GM18505 (cell line): ENCODE data around the gene ABCE1.

Experiments used
- ATAC-seq: cut with Tn5 transposase; IDR thresholded peaks from one replicate; pipeline ENCODE4 v1.9.1; 2021; ENCODE audit not compliant: unreplicated experiment
- POLR2A ChIP-seq: IDR thresholded peaks from 4 replicates; pipeline ENCODE4 v1.6.1; 2011; ENCODE audit warnings: borderline replicate concordance; ENCODE audit not compliant: insufficient read depth, insufficient read length; ENCODE audit errors: extremely low read depth

The ABCE1 gene

GRCh38 chr4:145148980-145149379, 50.9 kb downstream of the ABCE1 start:
- no peak for ATAC-seq
- TF ChIP-seq POLR2A, result no peak

GRCh38 chr4:145153181-145153903, 55.2 kb downstream of the ABCE1 start:
- no peak for TF ChIP-seq POLR2A
- ATAC-seq, result no peak

DNA sequence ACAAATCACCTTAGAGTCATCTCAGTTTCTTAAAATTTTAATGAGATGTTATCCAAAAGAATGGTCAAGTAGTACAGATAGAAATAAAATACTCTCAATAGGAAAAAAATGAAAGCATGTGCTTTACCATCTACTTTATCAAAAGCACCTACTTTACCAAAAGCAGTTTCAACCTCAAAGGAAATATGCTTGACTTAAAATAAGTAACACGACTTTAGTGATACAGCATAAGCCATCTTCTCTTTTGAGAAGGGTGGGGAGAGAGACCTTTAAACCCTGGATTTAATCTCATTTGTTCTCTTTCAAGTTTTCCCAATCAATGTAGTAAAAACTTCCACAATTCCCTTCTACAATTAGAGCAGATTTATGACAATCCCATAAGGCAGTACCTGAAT, 55.8 kb downstream of the ABCE1 start:
- no peak for TF ChIP-seq POLR2A
- no peak for ATAC-seq

DNA sequence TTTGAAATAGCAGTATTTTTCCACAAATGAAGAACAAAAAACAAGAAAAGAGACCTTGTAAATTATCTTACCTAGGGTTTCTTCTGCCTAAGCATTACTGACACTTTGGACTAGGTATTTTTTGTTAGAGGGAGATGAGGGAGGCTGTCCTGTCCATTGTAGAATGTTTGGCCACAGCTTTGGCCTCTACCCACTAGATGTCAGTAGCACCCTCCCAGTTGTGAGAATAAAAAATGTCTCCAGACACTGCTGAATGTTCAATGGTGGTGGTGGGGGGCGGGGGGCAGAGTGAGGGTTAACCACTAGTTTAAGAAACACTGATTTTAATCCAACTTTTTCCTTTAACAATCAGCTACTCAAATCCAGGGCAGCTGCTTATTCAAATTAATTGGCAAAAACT, 56.5 kb downstream of the ABCE1 start:
- no peak for TF ChIP-seq POLR2A
- no peak for ATAC-seq

DNA sequence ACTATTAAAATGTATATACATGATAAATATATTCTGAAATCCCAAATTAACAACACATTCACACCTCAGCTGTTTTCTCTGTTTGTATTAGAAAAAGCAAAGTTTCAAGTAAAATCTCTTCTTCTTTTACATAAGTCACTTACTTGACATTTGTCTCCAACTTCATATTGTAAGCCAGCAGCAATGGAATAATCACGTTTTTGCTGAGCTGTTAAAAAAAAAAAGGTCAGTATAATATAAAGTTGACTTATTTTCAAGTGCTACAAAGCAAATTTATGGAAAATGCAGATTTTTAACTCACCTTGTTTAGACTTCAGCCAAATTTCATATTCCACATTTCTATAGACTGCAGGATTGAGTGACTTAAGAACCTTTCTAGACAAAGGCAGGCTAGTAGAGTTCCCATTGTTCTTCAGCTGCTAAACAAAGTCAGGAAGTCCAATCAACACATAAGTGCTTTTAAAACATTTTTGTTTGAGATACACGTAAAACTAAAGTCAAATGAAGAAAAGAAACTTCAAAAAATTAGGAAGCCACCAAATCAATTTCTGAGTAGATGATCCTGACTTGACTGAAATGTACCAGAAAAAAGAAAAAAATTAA, 57.3 kb downstream of the ABCE1 start:
- no peak for TF ChIP-seq POLR2A
- no peak for ATAC-seq

- ATAC-seq, result no peak
- no peak for TF ChIP-seq POLR2A
Observed at GRCh38 chr4:145156986-145157385, 58.9 kb downstream of the ABCE1 start.

- TF ChIP-seq POLR2A, result no peak
- no peak for ATAC-seq
Observed at GRCh38 chr4:145161549-145161948, 63.4 kb downstream of the ABCE1 start.

GRCh38 chr4:145167887-145168286, 69.8 kb downstream of the ABCE1 start:
- ATAC-seq, result no peak
- no peak for TF ChIP-seq POLR2A

DNA sequence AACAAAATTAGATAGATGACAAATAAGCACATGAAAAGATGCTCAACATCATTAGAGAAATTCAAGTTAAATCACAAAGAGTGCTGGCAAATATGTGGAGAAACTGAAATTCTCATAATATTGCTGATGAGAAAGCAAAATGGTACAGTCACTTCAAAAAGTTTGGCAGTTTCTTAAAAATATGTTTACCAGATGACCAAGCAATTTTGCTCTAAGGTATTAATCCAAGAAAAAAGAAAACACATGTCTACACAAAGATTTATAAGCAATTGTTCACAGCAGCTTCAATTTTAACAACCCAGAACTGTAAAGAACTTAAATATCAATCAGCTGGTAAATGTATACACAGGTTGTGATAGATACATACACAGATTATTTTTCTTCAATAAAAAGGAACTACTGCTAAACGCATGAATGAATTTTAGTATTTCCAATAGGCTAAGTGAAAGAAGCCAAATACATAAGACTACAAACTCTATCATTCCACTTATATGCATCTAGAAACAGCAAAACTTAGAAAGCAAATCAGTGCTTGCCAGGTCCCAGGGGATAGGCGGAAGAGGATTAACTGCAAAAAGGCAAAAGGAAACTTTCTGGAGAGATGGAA, 70.6 kb downstream of the ABCE1 start:
- no peak for TF ChIP-seq POLR2A
- no peak for ATAC-seq

DNA sequence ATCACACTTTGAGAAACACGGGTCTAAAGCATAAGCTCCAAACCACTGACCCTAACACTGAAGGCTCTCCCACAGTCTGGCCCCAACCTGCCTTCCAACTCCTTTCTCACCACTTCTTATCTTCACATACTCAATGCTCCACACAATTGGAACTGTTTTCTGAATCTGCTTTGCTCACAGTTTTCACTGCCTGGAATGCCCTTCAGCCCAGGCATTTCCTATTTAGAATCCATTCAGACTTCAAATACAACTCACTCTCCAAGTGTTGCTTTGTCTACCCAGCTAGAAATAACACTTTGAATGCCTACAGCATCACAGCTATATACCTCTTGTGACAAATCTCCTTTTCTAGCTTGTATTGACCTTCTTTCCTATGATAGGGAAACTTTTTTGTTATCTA, 72.1 kb downstream of the ABCE1 start:
- no peak for TF ChIP-seq POLR2A
- no peak for ATAC-seq

GRCh38 chr4:145171911-145172310, 73.8 kb downstream of the ABCE1 start:
- no peak for ATAC-seq
- no peak for TF ChIP-seq POLR2A

- no peak for ATAC-seq
- no peak for TF ChIP-seq POLR2A
Observed at GRCh38 chr4:145176641-145177432, 78.7 kb downstream of the ABCE1 start.

- ATAC-seq, result no peak
- no peak for TF ChIP-seq POLR2A
Observed at GRCh38 chr4:145177511-145177905, 79.4 kb downstream of the ABCE1 start.

- no peak for ATAC-seq
- no peak for TF ChIP-seq POLR2A
Observed at GRCh38 chr4:145177906-145178538, 79.9 kb downstream of the ABCE1 start.

DNA sequence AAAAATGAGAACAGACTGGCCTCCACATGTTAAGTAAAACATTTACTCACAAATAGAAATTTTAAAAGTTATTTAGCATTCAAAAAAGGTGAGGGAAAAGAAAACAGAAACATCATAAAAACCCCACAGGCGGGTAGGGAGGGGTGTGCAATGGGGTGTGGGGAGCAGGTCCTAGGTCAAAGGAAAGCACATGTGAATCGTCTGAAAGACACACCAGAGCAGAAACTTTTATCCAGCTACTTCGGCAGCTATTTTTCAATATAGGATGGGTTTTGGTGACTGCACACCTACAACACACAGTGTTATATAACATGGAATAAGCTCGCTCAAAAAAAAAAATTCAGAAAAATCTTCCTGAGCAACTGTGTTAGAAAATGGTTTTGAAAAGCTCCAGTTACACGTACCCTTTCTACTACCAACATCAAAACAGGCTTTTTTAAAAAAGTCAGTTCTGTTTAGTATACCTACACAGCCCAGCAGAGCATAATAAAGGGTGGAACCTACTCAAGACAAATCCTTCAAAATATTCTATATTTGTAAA, 80.7 kb downstream of the ABCE1 start:
- no peak for ATAC-seq
- no peak for TF ChIP-seq POLR2A
